Measurements from ENCODE around the gene TXNDC15. TPM values are rescaled to one million over a fixed set of nuclear protein-coding genes. Genes with fewer than 3 reads are reported as not detected.
"Not testable (repeated sequence)": the region's sequence is repeated elsewhere in the genome, so short reads cannot be mapped to it uniquely, and the experiment has no call there.

TXNDC15 gene
- total RNA-seq, 1 donor from 2014 or later = 92.3 TPM

- Histone ChIP-seq H3K36me3 (peaks cover 0 to 5% of the 10 kb centered on the region in 2 donors), H3K4me3 (peak overlapping the region; percentile 56 to 67), H3K4me1 (peaks cover 4% of the 10 kb centered on the region), H3K27ac (peak overlapping the region; percentile 97), H3K9me3 (no peaks in the 10 kb centered on the region), H3K27me3 (no peaks in the 10 kb centered on the region)
- intact Hi-C loops (cut with DNase I) = loop anchor here (2.0 to 10.0 kb wide), 2 partner anchors 61 to 167 kb away; partner anchors contain the start of genes C5orf24 and CAMLG
- TF ChIP-seq POLR2A (IDR thresholded peaks at IDR 0.05) = no peak
- peak; percentile 52 to 71 for TF ChIP-seq POLR2AphosphoS5 (IDR thresholded peaks at IDR 0.05; ENCODE audit: insufficient read depth in 1 of 2, low read depth in 1 of 2)
- TF ChIP-seq CTCF (IDR thresholded peaks at IDR 0.05) = peak; percentile 35 to 73 (median 68)
- no peak for DNase-seq (ENCODE audit: extremely low spot score in 2 of 2)
Observed at GRCh38 chr5:134905246-134905996, 31.2 kb downstream of the TXNDC15 start.

GRCh38 chr5:134906811-134907210, 32.6 kb downstream of the TXNDC15 start:
- no peak for DNase-seq (ENCODE audit: extremely low spot score in 2 of 2)
- intact Hi-C loops (cut with DNase I) = loop anchor here (10.0 kb wide), 1 partner anchor 62 kb away; the partner anchor contains the start of gene C5orf24

GRCh38 chr5:134910752-134911151, 36.6 kb downstream of the TXNDC15 start:
- intact Hi-C loops (cut with DNase I); DNase-seq (ENCODE audit: extremely low spot score in 2 of 2): not testable (repeated sequence)
- peaks cover 0 to 25% of the 10 kb centered on the region in 2 donors for H3K36me3 ChIP-seq

More at GRCh38 chr5:134906811-134907210, 32.6 kb downstream of the TXNDC15 start:
- Histone ChIP-seq H3K4me3 (no peak overlapping the region), H3K4me1 (peaks cover 4% of the 10 kb centered on the region), H3K27ac (no peak overlapping the region), H3K36me3 (peaks cover 0 to 14% of the 10 kb centered on the region in 2 donors), H3K9me3 (no peaks in the 10 kb centered on the region), H3K27me3 (no peaks in the 10 kb centered on the region)
- TF ChIP-seq POLR2A (IDR thresholded peaks at IDR 0.05) (no peak), POLR2AphosphoS5 (IDR thresholded peaks at IDR 0.05; ENCODE audit: insufficient read depth in 1 of 2, low read depth in 1 of 2) (no peak), CTCF (IDR thresholded peaks at IDR 0.05) (no peak)

GRCh38 chr5:134911285-134912206, 37.4 kb downstream of the TXNDC15 start:
- Histone ChIP-seq H3K4me3 (no peak overlapping the region), H3K4me1 (no peaks in the 10 kb centered on the region), H3K27ac (no peak overlapping the region), H3K36me3 (peaks cover 0 to 26% of the 10 kb centered on the region in 2 donors), H3K9me3 (no peaks in the 10 kb centered on the region), H3K27me3 (no peaks in the 10 kb centered on the region)
- intact Hi-C loops (cut with DNase I) = no loop called here
- no peak for DNase-seq (ENCODE audit: extremely low spot score in 2 of 2)
- TF ChIP-seq POLR2AphosphoS5 (IDR thresholded peaks at IDR 0.05; ENCODE audit: insufficient read depth in 1 of 2, low read depth in 1 of 2) = no peak
- TF ChIP-seq CTCF (IDR thresholded peaks at IDR 0.05) = no peak
- no peak for TF ChIP-seq POLR2A (IDR thresholded peaks at IDR 0.05)

More at GRCh38 chr5:134910752-134911151, 36.6 kb downstream of the TXNDC15 start:
- not testable (repeated sequence) for H3K27ac ChIP-seq, H3K4me1 ChIP-seq, H3K9me3 ChIP-seq, H3K27me3 ChIP-seq, H3K4me3 ChIP-seq

GRCh38 chr5:134913254-134913653, 39.1 kb downstream of the TXNDC15 start:
- no peak for TF ChIP-seq POLR2AphosphoS5 (IDR thresholded peaks at IDR 0.05; ENCODE audit: insufficient read depth in 1 of 2, low read depth in 1 of 2)
- TF ChIP-seq POLR2A (IDR thresholded peaks at IDR 0.05) = no peak
- no peak for TF ChIP-seq CTCF (IDR thresholded peaks at IDR 0.05)
- Histone ChIP-seq H3K9me3 (no peaks in the 10 kb centered on the region), H3K4me1 (no peaks in the 10 kb centered on the region), H3K27me3 (no peaks in the 10 kb centered on the region), H3K36me3 (peaks cover 0 to 26% of the 10 kb centered on the region in 2 donors), H3K4me3 (no peak overlapping the region), H3K27ac (no peak overlapping the region)
- no peak for DNase-seq (ENCODE audit: extremely low spot score in 2 of 2)
- intact Hi-C loops (cut with DNase I) = no loop called here
